HEK293 (cell line): ENCODE data around the gene RNASE4.

Experiments
- CTCF ChIA-PET: fragments of 350-600 bp; formaldehyde crosslinking; extraction: SDS; loops from one replicate; lab custom pipeline; 2021; ENCODE audit warnings: antibody characterized with exemption; lab: Yijun Ruan, JAX
- POLR2A ChIA-PET: fragments of 300-600 bp; formaldehyde crosslinking; extraction: SDS; loops from one replicate; lab custom pipeline; 2020; ENCODE audit warnings: antibody characterized with exemption, inconsistent platforms; lab: Yijun Ruan, JAX
- H3K27ac ChIP-seq: fragments of 200-500 bp; sonication (Bioruptor generic); 2 replicates; pipeline ENCODE4 v1.5.1; 2014; ENCODE audit warnings: low read depth, low read length, control low read depth, inconsistent platforms; ENCODE audit errors: extremely low read depth
- H3K36me3 ChIP-seq, 2 experiments: fragments of 200-500 bp in 1 of 2; sonication (Bioruptor generic) in 1 of 2; 1 replicate in 1 of 2; 2 replicates in 1 of 2; pipeline ENCODE4 v1.5.1; 2014 to 2017; ENCODE audit warnings: inconsistent platforms in 2 of 2, low read length in 2 of 2; ENCODE audit not compliant: control insufficient read depth in 2 of 2, insufficient read depth in 1 of 2
- H3K4me1 ChIP-seq: fragments of 200-500 bp; sonication (Bioruptor generic); 2 replicates; pipeline ENCODE4 v1.5.1; 2014; ENCODE audit warnings: mild to moderate bottlenecking, low read length, inconsistent platforms; ENCODE audit not compliant: control insufficient read depth, insufficient read depth
- H3K4me3 ChIP-seq: 2 replicates; pipeline ENCODE4 v1.5.1; 2011; ENCODE audit warnings: low read depth, mild to moderate bottlenecking, control low read depth, low read length, moderate library complexity
- H3K9me3 ChIP-seq: fragments of 200-500 bp; sonication (Bioruptor generic); 2 replicates; pipeline ENCODE4 v1.5.1; 2014; ENCODE audit warnings: low read depth, low read length, inconsistent platforms; ENCODE audit not compliant: control insufficient read depth, insufficient read depth
- OSR2 ChIP-seq: fragments of 450-650 bp; formaldehyde crosslinking; IDR thresholded peaks from 2 replicates; pipeline ENCODE4 v1.5.1; 2016; ENCODE audit warnings: missing biosample characterization, missing genetic modification characterization
- SCRT2 ChIP-seq: fragments of 450-650 bp; formaldehyde crosslinking; IDR thresholded peaks from 2 replicates; pipeline ENCODE4 v1.5.1; 2016; ENCODE audit warnings: missing biosample characterization, missing genetic modification characterization
- SP7 ChIP-seq: fragments of 450-650 bp; formaldehyde crosslinking; IDR thresholded peaks from 2 replicates; pipeline ENCODE4 v1.5.1; 2016; ENCODE audit warnings: missing biosample characterization, missing genetic modification characterization
- ZBTB1 ChIP-seq: fragments of 450-650 bp; formaldehyde crosslinking; IDR thresholded peaks from 2 replicates; pipeline ENCODE4 v1.5.1; 2016; ENCODE audit warnings: missing biosample characterization, missing genetic modification characterization
- ZNF280C ChIP-seq: fragments of 450-650 bp; formaldehyde crosslinking; IDR thresholded peaks from 2 replicates; pipeline ENCODE4 v1.5.1; 2016; ENCODE audit warnings: missing biosample characterization, missing genetic modification characterization
- ZNF311 ChIP-seq: fragments of 450-650 bp; formaldehyde crosslinking; IDR thresholded peaks from 2 replicates; pipeline ENCODE4 v1.5.1; 2017; ENCODE audit warnings: missing biosample characterization, missing genetic modification characterization, borderline replicate concordance
- ZNF350 ChIP-seq: fragments of 450-650 bp; formaldehyde crosslinking; IDR thresholded peaks from 2 replicates; pipeline ENCODE4 v1.5.0; 2017; ENCODE audit warnings: missing biosample characterization, mild to moderate bottlenecking, missing genetic modification characterization
- ZNF362 ChIP-seq: fragments of 450-650 bp; formaldehyde crosslinking; IDR thresholded peaks from 2 replicates; pipeline ENCODE4 v1.5.1; 2016; ENCODE audit warnings: missing biosample characterization, missing genetic modification characterization
- ZNF416 ChIP-seq: fragments of 450-650 bp; formaldehyde crosslinking; IDR thresholded peaks from 2 replicates; pipeline ENCODE4 v1.5.1; 2016; ENCODE audit warnings: missing biosample characterization, missing genetic modification characterization
- ZNF624 ChIP-seq: fragments of 450-650 bp; formaldehyde crosslinking; IDR thresholded peaks from 2 replicates; pipeline ENCODE4 v1.5.1; 2017; ENCODE audit warnings: missing biosample characterization, missing genetic modification characterization
- ZNF654 ChIP-seq: fragments of 450-650 bp; formaldehyde crosslinking; IDR thresholded peaks from 2 replicates; pipeline ENCODE4 v1.5.1; 2016; ENCODE audit warnings: low read depth, missing biosample characterization, missing genetic modification characterization
- ZNF830 ChIP-seq: fragments of 450-650 bp; IDR thresholded peaks from 2 replicates; pipeline ENCODE4 v1.5.0; 2018; ENCODE audit warnings: missing biosample characterization, missing genetic modification characterization, low read depth, mild to moderate bottlenecking, moderate library complexity
- ZNF837 ChIP-seq: fragments of 450-650 bp; formaldehyde crosslinking; IDR thresholded peaks from 2 replicates; pipeline ENCODE4 v1.5.1; 2016; ENCODE audit warnings: missing biosample characterization, missing genetic modification characterization
- TF ChIP-seq, protein P1 (sequence below): fragments of 450-650 bp; formaldehyde crosslinking; IDR thresholded peaks from 2 replicates; pipeline ENCODE4 v1.5.1; 2016; ENCODE audit warnings: missing biosample characterization, missing genetic modification characterization
- TF ChIP-seq, protein P2 (sequence below): fragments of 450-650 bp; formaldehyde crosslinking; IDR thresholded peaks from 2 replicates; pipeline ENCODE4 v1.5.1; 2016; ENCODE audit warnings: missing biosample characterization, missing genetic modification characterization
- TF ChIP-seq, protein P3 (sequence below): fragments of 450-650 bp; formaldehyde crosslinking; IDR thresholded peaks from 2 replicates; pipeline ENCODE4 v1.5.1; 2016; ENCODE audit warnings: missing biosample characterization, missing genetic modification characterization

Gene RNASE4

GRCh38 chr14:20738292-20738691, 53.9 kb downstream of the RNASE4 start (continued):
- TF ChIP-seq ZNF654 (tag by site-specific recombination), result 0 out of 2 replicates have a peak, but pooled peaks have one; percentile 7

GRCh38 chr14:20742132-20742531, 57.8 kb downstream of the RNASE4 start:
- POLR2A ChIA-PET, result no interaction called here
- no peak for TF ChIP-seq ZNF837 (tag by site-specific recombination)
- TF ChIP-seq, protein P1, sequence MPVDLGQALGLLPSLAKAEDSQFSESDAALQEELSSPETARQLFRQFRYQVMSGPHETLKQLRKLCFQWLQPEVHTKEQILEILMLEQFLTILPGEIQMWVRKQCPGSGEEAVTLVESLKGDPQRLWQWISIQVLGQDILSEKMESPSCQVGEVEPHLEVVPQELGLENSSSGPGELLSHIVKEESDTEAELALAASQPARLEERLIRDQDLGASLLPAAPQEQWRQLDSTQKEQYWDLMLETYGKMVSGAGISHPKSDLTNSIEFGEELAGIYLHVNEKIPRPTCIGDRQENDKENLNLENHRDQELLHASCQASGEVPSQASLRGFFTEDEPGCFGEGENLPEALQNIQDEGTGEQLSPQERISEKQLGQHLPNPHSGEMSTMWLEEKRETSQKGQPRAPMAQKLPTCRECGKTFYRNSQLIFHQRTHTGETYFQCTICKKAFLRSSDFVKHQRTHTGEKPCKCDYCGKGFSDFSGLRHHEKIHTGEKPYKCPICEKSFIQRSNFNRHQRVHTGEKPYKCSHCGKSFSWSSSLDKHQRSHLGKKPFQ (tag by site-specific recombination), result no peak
- TF ChIP-seq, protein P2, sequence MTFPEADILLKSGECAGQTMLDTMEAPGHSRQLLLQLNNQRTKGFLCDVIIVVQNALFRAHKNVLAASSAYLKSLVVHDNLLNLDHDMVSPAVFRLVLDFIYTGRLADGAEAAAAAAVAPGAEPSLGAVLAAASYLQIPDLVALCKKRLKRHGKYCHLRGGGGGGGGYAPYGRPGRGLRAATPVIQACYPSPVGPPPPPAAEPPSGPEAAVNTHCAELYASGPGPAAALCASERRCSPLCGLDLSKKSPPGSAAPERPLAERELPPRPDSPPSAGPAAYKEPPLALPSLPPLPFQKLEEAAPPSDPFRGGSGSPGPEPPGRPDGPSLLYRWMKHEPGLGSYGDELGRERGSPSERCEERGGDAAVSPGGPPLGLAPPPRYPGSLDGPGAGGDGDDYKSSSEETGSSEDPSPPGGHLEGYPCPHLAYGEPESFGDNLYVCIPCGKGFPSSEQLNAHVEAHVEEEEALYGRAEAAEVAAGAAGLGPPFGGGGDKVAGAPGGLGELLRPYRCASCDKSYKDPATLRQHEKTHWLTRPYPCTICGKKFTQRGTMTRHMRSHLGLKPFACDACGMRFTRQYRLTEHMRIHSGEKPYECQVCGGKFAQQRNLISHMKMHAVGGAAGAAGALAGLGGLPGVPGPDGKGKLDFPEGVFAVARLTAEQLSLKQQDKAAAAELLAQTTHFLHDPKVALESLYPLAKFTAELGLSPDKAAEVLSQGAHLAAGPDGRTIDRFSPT (tag by site-specific recombination), result no peak
- TF ChIP-seq ZNF416 (tag by site-specific recombination), result no peak
- no peak for TF ChIP-seq ZNF350 (tag by site-specific recombination)
- TF ChIP-seq, all 188 proteins: peak for 0
- no peaks in the 10 kb centered on the region for H3K36me3 ChIP-seq
- CTCF ChIA-PET, result no interaction called here
- no peak overlapping the region for H3K4me3 ChIP-seq
- no peaks in the 10 kb centered on the region for H3K9me3 ChIP-seq
- H3K27ac ChIP-seq, result no peak overlapping the region
- no peaks in the 10 kb centered on the region for H3K4me1 ChIP-seq

DNA sequence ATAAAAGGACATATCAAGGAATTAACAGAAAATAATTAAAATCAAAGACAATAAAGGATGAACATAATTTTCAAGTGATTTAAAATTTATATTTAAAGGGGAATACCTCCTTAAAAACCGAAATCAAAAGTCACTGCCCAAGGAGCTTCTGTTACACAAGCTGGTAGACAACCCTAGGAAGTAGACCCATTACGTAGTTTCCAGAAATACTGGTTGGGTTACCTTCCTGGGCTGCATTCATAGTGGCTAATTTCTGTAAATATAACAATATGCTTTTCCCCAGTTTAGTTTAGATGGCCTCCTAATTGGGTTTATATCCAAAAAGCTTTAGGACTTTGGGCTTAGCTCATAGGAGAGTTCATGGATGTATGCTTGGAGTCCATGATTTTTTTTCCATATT, 59.2 kb downstream of the RNASE4 start:
- POLR2A ChIA-PET, result no interaction called here
- H3K4me1 ChIP-seq, result no peaks in the 10 kb centered on the region
- no peaks in the 10 kb centered on the region for H3K36me3 ChIP-seq
- no peak overlapping the region for H3K27ac ChIP-seq
- no peak overlapping the region for H3K4me3 ChIP-seq
- H3K9me3 ChIP-seq, result no peaks in the 10 kb centered on the region
- TF ChIP-seq ZNF280C (tag by site-specific recombination), result no peak
- TF ChIP-seq ZNF311 (tag by site-specific recombination), result no peak
- no peak for TF ChIP-seq ZNF624
- no peak for TF ChIP-seq ZBTB1 (tag by site-specific recombination)
- no peak for TF ChIP-seq OSR2 (tag by site-specific recombination)
- TF ChIP-seq SP7 (tag by site-specific recombination), result no peak
- TF ChIP-seq ZNF830, result no peak
- TF ChIP-seq, protein P3, sequence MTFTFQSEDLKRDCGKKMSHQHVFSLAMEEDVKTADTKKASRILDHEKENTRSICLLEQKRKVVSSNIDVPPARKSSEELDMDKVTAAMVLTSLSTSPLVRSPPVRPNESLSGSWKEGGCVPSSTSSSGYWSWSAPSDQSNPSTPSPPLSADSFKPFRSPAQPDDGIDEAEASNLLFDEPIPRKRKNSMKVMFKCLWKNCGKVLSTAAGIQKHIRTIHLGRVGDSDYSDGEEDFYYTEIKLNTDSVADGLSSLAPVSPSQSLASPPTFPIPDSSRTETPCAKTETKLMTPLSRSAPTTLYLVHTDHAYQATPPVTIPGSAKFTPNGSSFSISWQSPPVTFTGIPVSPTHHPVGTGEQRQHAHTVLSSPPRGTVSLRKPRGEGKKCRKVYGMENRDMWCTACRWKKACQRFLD (tag by site-specific recombination), result no peak
- TF ChIP-seq ZNF362 (tag by site-specific recombination), result no peak
- no peak for TF ChIP-seq SCRT2 (tag by site-specific recombination)
- CTCF ChIA-PET, result interaction anchor here (1.2 kb wide), 1 partner anchor 14 kb away, joined by 3 read pairs; no protein-coding TSS in a partner anchor
